MG63 (cell line): ENCODE results near the gene FAM81A. TPM values are rescaled to one million over a fixed set of nuclear protein-coding genes. Genes with fewer than 3 reads are reported as not detected.

Experiments
- DNase-seq: peaks from one replicate; pipeline ENCODE4 v3.0.0-alpha.2; 2020
- H3K27me3 ChIP-seq: fragments of 250-450 bp; sonication (Bioruptor Pico); 2 replicates; pipeline ENCODE4 v1.5.1; 2020; ENCODE audit warnings: mild to moderate bottlenecking, moderate library complexity
- H3K36me3 ChIP-seq: fragments of 250-450 bp; sonication (Bioruptor Pico); 2 replicates; pipeline ENCODE4 v1.5.1; 2020; ENCODE audit warnings: mild to moderate bottlenecking, moderate library complexity
- H3K4me3 ChIP-seq: fragments of 250-450 bp; sonication (Bioruptor Pico); 2 replicates; pipeline ENCODE4 v1.5.1; 2020; ENCODE audit warnings: mild to moderate bottlenecking, moderate library complexity
- H3K9me3 ChIP-seq: fragments of 250-450 bp; sonication (Bioruptor Pico); 2 replicates; pipeline ENCODE4 v1.5.1; 2020; ENCODE audit warnings: mild to moderate bottlenecking, moderate library complexity
- total RNA-seq: library from RNA; depleted of rRNA; stranded (reverse); fragments of >200 nt; shearing (Covaris generic); gene quantifications from 2 replicates; pipeline ENCODE4 v1.2.3, GENCODE V29; 2014; ENCODE audit warnings: low replicate concordance; rRNA removed

Gene FAM81A
- total RNA-seq, 1 experiment from 2014 or later = not detected

- no peaks in the 10 kb centered on the region for H3K27me3 ChIP-seq
- H3K4me3 ChIP-seq = no peak overlapping the region
- DNase-seq = no peak
- H3K36me3 ChIP-seq = no peaks in the 10 kb centered on the region
- H3K9me3 ChIP-seq = peaks cover 15% of the 10 kb centered on the region
Measured at GRCh38 chr15:59569477-59569876, 131.5 kb downstream of the FAM81A start.

- Histone ChIP-seq H3K4me3 (no peak overlapping the region), H3K36me3 (no peaks in the 10 kb centered on the region), H3K9me3 (peaks cover 7% of the 10 kb centered on the region), H3K27me3 (no peaks in the 10 kb centered on the region)
- no peak for DNase-seq
Measured at GRCh38 chr15:59570315-59570714, 132.3 kb downstream of the FAM81A start.

- DNase-seq = no peak
- no peaks in the 10 kb centered on the region for H3K36me3 ChIP-seq
- no peak overlapping the region for H3K4me3 ChIP-seq
- no peaks in the 10 kb centered on the region for H3K9me3 ChIP-seq
- H3K27me3 ChIP-seq = no peaks in the 10 kb centered on the region
Measured at GRCh38 chr15:59571606-59572005, 133.6 kb downstream of the FAM81A start.

Other genes with a start within 250 kb of the FAM81A start
- gene LDHAL6B, start 231.3 kb upstream of the FAM81A start, total RNA-seq = not detected in 2 replicates
- gene MYO1E, start 65.3 kb upstream of the FAM81A start, total RNA-seq = 45.1 and 96.3 TPM in 2 replicates
- gene GCNT3, start 173.6 kb downstream of the FAM81A start, total RNA-seq = not detected in 2 replicates
- 55.3 and 149 TPM in 2 replicates for gene GTF2A2, start 219.3 kb downstream of the FAM81A start, total RNA-seq